Measurements from ENCODE around the gene B4GALNT3.

Gene B4GALNT3

GRCh38 chr12:602700-603068 is 142.9 kb downstream of the B4GALNT3 start:
- DNase-seq = no peak

GRCh38 chr12:604956-605355 is 145.2 kb downstream of the B4GALNT3 start:
- DNase-seq = no peak

GRCh38 chr12:607541-608001 is 147.8 kb downstream of the B4GALNT3 start:
- DNase-seq = peak in 1 of 2 donors; percentile 3

- no peak for DNase-seq
These were observed 148.7 kb downstream of the B4GALNT3 start for GRCh38 chr12:608413-608812.

- no peak for DNase-seq
These were observed 149.2 kb downstream of the B4GALNT3 start for GRCh38 chr12:608921-609320.

GRCh38 chr12:611721-612120 is 152.0 kb downstream of the B4GALNT3 start:
- DNase-seq = no peak

- DNase-seq = no peak
These were observed 152.6 kb downstream of the B4GALNT3 start for GRCh38 chr12:612293-612692.

GRCh38 chr12:612886-613285 is 153.1 kb downstream of the B4GALNT3 start:
- DNase-seq = no peak

All from CD4-positive, alpha-beta T cell treated with Interleukin-1 beta for 1 hour (primary cell).